Stimulated activated CD8-positive, alpha-beta memory T cell treated with anti-CD3 and anti-CD28 coated beads, Interleukin-4, amount 100 ng/mL, for 48 hours (primary cell): ENCODE data around the gene ISCU.
"Not testable (repeated sequence)": the region's sequence is repeated elsewhere in the genome, so short reads cannot be mapped to it uniquely, and the experiment has no call there.

Experiments used
- DNase-seq: peaks from one replicate; pipeline ENCODE4 v3.0.0-alpha.2; 2020

The ISCU gene

GRCh38 chr12:108605690-108606406, 43.5 kb downstream of the ISCU start:
- DNase-seq: no peak

DNA sequence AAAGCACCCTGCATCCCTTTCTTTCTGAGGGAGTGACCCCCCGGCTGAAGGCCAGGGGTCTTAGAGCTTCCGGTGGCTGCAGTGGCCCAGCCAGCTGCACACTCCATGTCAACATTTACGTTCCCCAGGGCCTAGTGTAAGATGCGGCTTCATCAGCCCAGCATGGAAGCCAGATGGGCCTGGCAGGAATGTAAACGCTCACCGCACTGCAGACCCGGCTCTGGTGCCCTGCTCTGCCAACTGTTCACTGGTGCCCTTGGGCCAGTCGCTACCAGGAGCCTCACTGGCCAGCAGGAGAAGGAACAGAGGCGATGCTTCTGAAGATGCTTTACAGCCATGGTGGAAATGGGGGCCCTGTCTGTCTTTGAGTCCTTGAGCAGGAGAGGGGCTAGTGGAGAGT, 44.1 kb downstream of the ISCU start:
- no peak for DNase-seq

GRCh38 chr12:108607981-108608600, 45.7 kb downstream of the ISCU start:
- no peak for DNase-seq

DNA sequence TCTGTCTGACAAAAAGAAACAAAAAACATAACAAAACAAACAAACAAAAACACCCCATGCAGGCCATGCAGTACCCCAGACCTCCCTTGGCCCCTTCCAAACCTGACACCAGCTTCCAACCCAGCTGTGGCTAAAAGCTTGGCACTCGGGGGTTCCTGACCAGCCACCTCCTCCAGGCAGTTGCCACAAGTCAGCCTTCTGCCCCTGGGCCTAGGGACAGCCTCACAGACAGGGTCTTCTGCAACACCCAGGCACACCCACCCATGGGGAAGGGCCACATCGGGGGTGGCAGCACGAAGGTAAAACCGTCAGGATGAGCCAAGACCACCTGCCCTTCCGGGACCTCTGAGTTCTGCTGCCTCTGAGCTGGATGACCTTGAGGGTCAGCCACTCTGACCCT, 46.2 kb downstream of the ISCU start:
- DNase-seq: no peak

- DNase-seq: no peak
These were observed 47.3 kb downstream of the ISCU start for GRCh38 chr12:108609537-108610335.

DNA sequence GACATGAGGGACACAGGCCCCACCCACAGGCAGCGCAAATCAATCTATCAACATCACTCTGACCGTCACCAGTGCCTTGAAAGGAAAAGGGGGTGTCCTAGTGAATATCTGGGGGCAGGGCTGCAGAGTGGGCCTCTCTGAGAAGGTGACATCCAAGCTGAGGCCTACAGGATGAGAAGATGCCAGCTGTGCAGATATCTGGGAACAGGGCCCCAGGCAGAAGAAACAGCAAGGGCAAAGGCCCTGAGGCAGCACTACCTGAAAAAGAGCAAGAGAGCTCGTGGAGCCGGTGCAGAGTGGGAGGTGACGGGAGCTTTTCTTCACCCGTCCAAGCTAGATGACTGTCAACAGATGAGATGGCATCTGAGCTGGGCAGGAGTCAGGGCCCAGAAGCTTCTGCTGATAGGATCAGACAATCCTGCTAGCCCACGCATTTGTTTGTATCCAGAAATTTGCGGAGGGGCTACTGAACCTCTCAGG, 48.0 kb downstream of the ISCU start:
- DNase-seq: no peak

DNA sequence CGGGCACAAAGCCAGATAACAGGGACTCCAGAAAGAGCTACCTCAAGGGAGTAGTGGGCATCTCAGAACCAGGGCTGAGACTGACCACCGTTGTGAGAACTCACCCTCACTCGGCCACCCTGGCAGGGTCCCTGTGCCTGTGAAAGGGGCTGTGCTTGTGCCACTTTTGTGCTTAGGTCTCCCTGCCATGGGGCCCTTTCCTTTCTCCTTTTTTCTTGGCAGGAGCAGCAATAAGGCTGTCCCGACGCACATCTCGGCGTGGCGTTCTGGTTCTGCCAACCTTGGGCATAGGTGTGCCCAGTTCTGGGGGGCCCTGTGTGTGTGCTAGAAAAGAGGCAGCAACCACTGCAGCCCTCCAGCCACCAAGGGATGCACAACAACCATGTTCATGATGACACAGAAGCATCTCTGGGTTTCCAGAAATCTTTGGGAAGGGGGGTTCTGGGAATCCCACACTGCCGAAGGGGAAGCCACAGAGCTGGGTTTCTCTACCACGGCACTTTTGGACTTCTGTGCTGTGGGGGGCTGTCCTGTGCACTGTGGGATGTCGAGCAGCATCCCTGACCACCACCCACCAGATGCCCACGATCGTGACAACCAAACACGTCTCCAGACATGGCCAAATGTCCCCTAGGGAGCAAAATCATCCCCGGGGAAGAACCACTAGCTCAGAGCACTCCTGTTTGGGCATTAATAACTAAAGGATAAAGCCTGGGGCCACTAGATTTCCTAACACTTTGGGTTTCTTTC, 48.6 kb downstream of the ISCU start:
- no peak for DNase-seq

DNA sequence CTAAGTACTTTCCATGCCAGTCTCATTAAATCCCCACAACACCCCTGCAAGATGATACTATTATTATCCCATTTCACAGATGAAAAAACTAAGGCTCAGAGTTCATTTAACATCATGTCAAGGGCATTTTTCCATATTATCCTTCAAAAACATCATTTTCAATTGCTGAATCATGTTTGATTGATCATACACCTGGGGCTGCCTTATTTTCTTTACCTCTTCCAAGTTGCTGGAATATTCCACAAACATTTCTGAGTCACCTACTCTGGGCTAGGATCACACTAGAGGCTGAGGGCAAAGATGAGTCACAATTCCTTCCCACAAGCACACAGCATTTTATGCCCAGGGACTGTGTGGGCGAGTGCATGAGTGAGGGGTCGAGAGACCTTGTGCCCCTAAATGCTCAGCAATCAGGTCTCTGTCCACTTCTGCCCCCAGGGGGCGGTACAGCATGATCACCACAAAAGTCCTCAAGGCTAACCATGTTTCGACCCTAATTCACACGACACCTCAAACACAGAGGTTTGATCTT, 49.6 kb downstream of the ISCU start:
- DNase-seq: peak; percentile 77

DNA sequence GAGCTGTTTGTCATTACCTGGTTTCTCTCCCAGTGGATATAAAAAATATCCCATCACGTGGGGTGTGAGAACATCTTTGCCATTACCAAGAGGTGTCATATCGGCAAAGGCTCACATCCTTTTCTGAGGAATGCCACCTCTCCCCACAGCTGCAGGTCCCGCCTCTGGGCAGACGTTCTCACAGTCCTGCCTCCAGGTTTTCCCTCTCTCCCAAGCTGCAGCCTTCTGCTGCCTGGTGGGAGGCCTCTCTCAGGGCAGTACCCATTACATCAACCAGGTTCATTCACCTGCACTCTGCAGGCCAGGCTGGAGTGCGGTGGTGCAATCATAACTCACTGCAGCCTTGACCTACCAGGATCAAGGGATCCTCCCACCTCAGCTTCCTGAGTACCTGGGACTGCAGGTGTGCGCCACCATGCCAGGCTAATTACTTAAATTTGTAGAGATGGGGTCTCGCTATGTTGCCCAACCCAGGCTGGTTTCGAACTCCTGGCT, 50.4 kb downstream of the ISCU start:
- DNase-seq: no peak

- no peak for DNase-seq
These were observed 51.2 kb downstream of the ISCU start for GRCh38 chr12:108613548-108613947.

DNA sequence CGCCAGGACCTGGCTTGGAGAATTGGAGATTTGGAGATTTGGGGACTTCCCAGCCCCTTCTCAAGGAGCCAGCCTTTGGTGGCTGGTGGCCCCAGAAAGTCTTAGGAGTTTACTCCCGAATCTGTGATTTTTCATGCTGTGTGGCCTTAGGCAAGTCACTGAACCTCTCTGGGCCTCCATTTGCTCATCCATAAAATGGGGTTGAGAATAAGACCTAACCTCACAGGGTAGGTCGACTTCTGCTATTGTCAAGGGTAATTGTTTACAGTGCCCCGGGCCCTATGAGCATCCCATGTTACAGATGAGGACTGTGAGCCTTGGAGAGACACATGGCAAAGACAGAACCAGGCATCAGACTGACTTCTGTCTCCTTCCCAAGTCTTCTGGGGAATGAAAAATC, 51.6 kb downstream of the ISCU start:
- no peak for DNase-seq

DNA sequence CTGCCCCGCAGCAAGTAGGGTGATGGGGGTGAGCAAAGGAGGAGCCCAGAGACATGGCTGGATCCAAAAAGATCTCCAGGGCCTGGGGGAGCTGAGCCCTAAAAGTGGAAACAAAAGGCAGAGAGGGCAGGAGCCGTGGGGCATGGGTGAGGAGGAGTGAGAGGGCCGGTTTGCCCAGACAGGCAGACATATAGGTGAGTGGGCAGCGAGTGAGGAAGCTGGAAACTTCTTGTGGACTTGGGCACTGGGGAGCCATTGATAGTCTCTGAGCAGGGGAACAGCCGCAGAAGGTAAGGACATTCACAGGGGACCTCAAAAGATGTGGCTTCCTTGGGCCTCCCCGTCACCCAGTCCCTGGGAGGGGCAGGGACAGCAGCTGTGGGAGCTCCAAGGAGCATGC, 52.2 kb downstream of the ISCU start:
- DNase-seq: no peak

GRCh38 chr12:108615918-108616317, 53.5 kb downstream of the ISCU start:
- no peak for DNase-seq

DNA sequence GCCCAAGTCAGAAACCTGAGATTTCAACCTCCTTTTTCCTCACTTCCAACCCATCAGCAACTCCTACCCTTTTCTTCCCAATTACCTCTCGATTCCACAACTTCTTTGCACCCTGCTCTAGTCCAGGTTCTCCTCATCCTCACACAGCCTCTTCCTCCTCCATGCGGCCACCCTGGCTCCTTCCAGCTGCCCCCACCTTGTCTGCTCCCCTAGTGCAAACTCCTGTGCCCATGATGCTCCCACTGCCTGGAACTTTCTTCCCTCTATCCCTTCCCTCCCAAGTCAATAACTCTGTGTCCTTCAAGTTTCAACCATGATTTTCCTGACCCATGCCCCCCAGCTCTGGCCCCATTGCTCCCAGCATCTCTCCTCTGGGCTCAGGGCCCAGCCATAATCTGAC, 54.0 kb downstream of the ISCU start:
- DNase-seq: no peak

DNA sequence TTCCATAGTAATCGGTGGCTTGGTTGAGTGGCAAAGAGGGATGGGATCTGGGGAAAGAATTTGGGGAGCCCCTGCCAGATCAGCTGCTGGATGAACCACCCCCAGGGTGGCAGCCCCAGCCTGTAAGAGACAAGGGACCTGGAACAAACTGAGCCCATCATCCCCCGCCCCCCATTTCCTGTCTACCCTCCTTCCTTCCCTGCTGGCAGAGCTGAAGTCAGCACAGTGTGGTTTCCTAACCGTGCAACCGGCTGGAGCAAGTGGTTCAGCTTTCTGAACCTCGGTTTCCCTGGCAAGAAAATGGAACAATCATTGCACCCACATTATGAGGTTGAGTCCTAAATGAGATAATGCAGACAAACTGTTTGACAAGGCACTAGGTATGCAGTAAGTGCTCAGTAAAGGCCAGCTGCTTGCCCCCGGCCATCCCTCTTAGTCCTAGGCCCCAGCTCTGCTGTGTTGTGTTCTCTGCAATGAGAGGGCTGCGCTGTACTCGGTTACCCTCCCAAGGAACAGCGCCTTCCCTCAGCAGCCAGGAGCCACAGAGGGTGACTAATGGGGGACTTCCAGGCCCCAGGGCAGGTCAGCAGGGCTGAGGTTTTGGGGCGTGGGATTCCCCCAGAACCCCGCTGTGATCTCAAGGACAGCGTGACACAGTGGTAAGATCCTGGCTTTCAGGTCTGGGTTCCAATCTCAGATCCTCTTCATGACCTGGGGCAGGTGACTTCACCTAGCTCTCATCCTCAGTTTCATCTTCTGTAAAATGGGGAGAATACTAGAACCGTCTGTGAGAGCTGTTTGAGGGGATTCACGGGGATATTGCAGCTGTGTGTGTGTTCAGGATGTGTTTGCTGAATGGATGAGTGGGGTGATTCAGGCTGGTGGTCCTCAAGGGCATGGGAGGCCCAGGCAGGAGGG, 54.8 kb downstream of the ISCU start:
- DNase-seq: peak; percentile 87

DNA sequence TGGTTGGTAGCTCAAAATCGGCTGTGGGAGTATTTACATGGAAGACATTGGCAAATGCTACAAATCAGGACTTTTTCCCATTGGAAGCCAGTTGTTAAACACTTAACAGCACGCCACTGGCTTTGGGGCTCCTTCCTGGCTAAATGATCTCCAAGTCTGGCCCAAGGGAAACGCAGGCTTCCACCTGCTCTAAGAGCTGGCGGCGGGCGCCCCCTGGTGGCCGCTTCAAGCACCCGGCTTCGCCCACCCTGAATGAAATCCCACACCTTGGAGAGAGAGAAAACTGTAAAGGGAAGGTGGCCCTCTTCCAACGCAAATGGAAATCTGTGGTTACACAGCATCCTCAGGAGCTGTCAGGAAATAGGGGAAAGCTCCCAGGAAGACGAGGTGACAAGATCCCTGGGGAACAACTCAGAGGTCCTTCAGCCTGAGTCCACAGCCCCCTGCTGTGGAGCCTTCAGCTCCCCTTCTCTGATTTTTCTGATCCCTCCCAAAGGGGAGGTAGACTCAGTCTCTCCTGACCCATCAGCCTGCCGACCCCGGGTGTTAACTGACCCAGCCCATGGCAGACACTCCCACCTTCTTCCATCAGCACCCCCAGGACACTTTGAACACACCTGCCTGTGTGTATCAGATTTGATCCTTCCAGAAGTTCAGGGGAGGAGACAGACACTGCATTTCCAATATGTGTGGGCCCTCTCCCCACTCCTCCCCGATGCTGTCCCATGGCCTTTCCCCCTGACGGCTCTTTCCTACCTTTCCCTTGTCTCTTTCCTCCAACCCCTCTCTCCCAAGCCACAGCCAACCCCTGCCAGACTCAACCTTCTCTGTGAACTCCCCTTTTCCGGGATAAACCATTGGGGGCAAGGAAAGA, 55.9 kb downstream of the ISCU start:
- DNase-seq: peak; percentile 88

- not testable (repeated sequence) for DNase-seq
These were observed 56.5 kb downstream of the ISCU start for GRCh38 chr12:108618953-108619274.
